Epithelial cell of proximal tubule (primary cell): ENCODE measurements around the gene CHD2. TPM values are rescaled to one million over a fixed set of nuclear protein-coding genes. Genes with fewer than 3 reads are reported as not detected.

Source experiments
- DNase-seq: peaks from one replicate; pipeline ENCODE4 v3.0.0-alpha.2; 2011; ENCODE audit warnings: low read depth
- H3K4me3 ChIP-seq: 2 replicates; pipeline ENCODE4 v1.5.1; 2011; ENCODE audit warnings: low read depth, mild to moderate bottlenecking, low read length
- total RNA-seq: library from RNA; depleted of rRNA; stranded (reverse); fragments of >200 nt; gene quantifications from 2 replicates; pipeline ENCODE4 v1.2.3, GENCODE V29; 2015
- TF ChIP-seq, protein P1 (sequence below): conservative IDR thresholded peaks from 2 replicates; pipeline ENCODE4 v1.5.1; 2012; ENCODE audit warnings: low read depth, mild to moderate bottlenecking, low read length

The CHD2 gene
- total RNA-seq, 1 donor from 2014 or later: 26.5 TPM

DNA sequence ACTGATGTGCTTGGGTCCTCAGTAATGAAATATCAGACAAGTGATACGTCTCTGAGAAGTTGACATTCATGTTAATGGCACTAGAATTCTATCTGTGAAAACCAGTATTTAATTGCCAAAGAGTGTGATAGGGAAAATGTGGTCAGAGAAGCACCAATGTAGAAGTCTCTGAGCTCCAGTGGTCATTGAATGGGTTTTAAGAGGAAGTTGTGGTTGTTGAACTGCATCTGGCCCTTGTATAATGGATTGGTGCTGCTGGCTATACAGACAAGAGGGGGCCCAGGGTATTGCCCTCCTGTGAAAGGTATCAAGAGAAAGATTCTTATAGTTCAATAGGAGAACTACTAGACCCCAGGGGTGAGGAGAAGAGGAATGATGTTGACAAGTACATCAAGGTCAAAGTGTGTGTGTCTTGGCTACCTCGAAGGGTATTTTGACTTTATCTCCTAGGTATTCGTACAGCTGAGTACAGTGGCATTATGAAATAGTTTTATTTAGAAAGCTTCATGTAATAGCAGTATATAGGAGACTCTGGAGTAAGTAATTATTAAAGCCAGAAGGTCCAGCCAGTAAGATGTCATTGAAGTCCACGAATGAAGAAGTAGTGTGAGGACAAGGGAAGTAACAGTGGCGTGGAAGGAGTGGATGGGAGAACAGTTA lies 47.1 kb downstream of the CHD2 start:
- TF ChIP-seq, protein P1, sequence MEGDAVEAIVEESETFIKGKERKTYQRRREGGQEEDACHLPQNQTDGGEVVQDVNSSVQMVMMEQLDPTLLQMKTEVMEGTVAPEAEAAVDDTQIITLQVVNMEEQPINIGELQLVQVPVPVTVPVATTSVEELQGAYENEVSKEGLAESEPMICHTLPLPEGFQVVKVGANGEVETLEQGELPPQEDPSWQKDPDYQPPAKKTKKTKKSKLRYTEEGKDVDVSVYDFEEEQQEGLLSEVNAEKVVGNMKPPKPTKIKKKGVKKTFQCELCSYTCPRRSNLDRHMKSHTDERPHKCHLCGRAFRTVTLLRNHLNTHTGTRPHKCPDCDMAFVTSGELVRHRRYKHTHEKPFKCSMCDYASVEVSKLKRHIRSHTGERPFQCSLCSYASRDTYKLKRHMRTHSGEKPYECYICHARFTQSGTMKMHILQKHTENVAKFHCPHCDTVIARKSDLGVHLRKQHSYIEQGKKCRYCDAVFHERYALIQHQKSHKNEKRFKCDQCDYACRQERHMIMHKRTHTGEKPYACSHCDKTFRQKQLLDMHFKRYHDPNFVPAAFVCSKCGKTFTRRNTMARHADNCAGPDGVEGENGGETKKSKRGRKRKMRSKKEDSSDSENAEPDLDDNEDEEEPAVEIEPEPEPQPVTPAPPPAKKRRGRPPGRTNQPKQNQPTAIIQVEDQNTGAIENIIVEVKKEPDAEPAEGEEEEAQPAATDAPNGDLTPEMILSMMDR: no peak
- no peak for DNase-seq
- no peak overlapping the region for H3K4me3 ChIP-seq

DNA sequence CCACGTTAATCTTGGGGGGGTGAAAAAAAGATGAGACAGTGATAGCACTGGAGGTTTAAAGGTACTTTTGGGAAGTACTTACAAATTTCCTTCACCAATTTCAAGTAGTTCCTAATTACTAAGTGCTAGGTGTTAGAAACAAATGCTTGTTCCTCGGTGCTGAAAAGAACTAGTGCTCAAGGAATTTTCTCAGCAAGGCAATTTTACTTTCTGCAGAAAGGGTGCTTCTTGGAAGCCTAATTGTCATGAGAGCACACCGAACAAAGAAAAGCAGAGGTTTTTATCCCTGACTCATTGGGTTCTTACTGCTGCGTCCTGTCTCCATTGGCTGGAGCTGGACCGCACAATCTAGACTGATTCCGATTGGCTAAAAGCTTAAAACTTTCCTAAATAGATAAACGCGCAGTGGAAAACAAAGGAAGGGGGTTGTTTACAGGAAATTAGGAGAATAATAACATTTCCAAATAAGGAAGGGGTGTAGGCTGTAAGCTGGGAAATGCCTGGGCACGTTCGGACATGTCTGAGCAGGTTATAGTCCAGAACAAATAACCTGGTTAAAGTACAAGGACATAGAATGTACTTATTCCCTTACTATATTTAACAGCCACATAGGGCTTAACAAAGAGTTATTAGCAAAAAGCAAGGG lies 49.6 kb downstream of the CHD2 start:
- no peak for DNase-seq

GRCh38 chr15:92951800-92952457 lies 51.8 kb downstream of the CHD2 start:
- TF ChIP-seq, protein P1: no peak
- no peak for DNase-seq

More for the DNA sequence above, 49.6 kb downstream of the CHD2 start:
- H3K4me3 ChIP-seq: no peak overlapping the region
- TF ChIP-seq, protein P1: no peak

DNA sequence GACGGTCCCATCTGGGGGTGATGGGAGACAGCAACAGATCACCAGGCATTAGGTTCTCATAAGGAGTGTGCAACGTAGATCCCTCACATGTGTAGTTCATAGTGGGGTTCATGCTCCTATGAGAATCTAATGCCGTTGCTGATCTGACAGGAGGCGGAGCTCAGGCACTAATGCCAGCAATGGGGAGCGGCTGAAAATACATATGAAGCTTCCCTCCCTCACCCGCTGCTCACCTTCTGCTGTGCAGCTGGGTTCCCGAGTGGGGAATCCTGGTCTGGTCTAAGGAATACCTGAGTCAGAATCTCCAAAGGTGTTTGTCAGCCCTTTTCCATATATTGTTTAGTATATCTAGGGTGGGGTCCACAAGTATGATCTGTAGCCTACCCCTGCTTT lies 52.3 kb downstream of the CHD2 start:
- no peak for DNase-seq
- H3K4me3 ChIP-seq: no peak overlapping the region
- TF ChIP-seq, protein P1: no peak

More at GRCh38 chr15:92951800-92952457, 51.8 kb downstream of the CHD2 start:
- no peak overlapping the region for H3K4me3 ChIP-seq

- H3K4me3 ChIP-seq: no peak overlapping the region
- no peak for DNase-seq
- TF ChIP-seq, protein P1: no peak
These were observed 53.4 kb downstream of the CHD2 start for GRCh38 chr15:92953566-92953965.

- TF ChIP-seq, protein P1: no peak
These were observed 53.9 kb downstream of the CHD2 start for GRCh38 chr15:92954002-92954401.

More at GRCh38 chr15:92954002-92954401, 53.9 kb downstream of the CHD2 start:
- no peak overlapping the region for H3K4me3 ChIP-seq
- no peak for DNase-seq
